IMR-90 (cell line): ENCODE results near the gene CHRNA1. TPM values are rescaled to one million over a fixed set of nuclear protein-coding genes. Genes with fewer than 3 reads are reported as not detected.
A peak's percentile ranks its signal among the peaks of the same experiment; 100 is the strongest.

Experiments used
- ATAC-seq: fragments of 200-7000 bp; cut with Tn5 transposase; 2 replicates; pipeline ENCODE4 v1.9.1; 2020; ENCODE audit warnings: low read depth, mild to moderate bottlenecking, moderate library complexity
- BruUV-seq: library from RNA; stranded (reverse); fragments of 400-500 nt; replicated peaks from 2 replicates; lab custom pipeline; 2021; lab: Mats Ljungman, UMichigan
- CTCF ChIA-PET: fragments of 300-600 bp; formaldehyde crosslinking; extraction: SDS; loops from one replicate; lab custom pipeline; 2021; ENCODE audit warnings: antibody characterized with exemption; lab: Yijun Ruan, JAX
- POLR2A ChIA-PET: fragments of 300-600 bp; sonication (Branson Sonifier 250); formaldehyde crosslinking; loops from one replicate; lab custom pipeline; 2022; ENCODE audit warnings: antibody characterized with exemption; ENCODE audit not compliant: unreplicated experiment; lab: Charles Lee
- DNase-seq: peaks from one replicate; pipeline ENCODE4 v3.0.0; 2013
- H2AFZ ChIP-seq: replicated peaks from 2 replicates; pipeline ENCODE3; 2013; ENCODE audit warnings: low read length, mild to moderate bottlenecking; ENCODE audit not compliant: poor library complexity
- H2AK5ac ChIP-seq: 2 replicates; pipeline ENCODE4 v1.6.1; 2013; ENCODE audit warnings: low read depth, low read length, inconsistent platforms
- H2AK9ac ChIP-seq: replicated peaks from 2 replicates; pipeline ENCODE3; 2013; ENCODE audit warnings: mild to moderate bottlenecking, low read depth, low read length, moderate library complexity; ENCODE audit not compliant: poor library complexity
- H2BK120ac ChIP-seq: 2 replicates; pipeline ENCODE4 v1.6.1; 2013; ENCODE audit warnings: low read depth, low read length, inconsistent platforms
- H2BK15ac ChIP-seq: 3 replicates; pipeline ENCODE4 v1.6.1; 2013; ENCODE audit warnings: low read depth, low read length, inconsistent platforms
- H2BK20ac ChIP-seq: 2 replicates; pipeline ENCODE4 v1.6.1; 2013; ENCODE audit warnings: low read depth, mild to moderate bottlenecking, inconsistent platforms, low read length, moderate library complexity
- H2BK5ac ChIP-seq: 2 replicates; pipeline ENCODE4 v1.6.1; 2013; ENCODE audit warnings: mild to moderate bottlenecking, low read depth, low read length, inconsistent platforms; ENCODE audit not compliant: poor library complexity, severe bottlenecking
- H3K14ac ChIP-seq: replicated peaks from 2 replicates; pipeline ENCODE4 v1.6.1; 2013; ENCODE audit warnings: low read depth, low read length, inconsistent platforms
- H3K18ac ChIP-seq: 2 replicates; pipeline ENCODE4 v1.6.1; 2013; ENCODE audit warnings: low read depth, low read length, control low read depth
- H3K23ac ChIP-seq: 2 replicates; pipeline ENCODE4 v1.6.1; 2013; ENCODE audit warnings: low read depth, low read length, inconsistent platforms
- H3K27ac ChIP-seq: 2 replicates; pipeline ENCODE4 v1.5.1; 2013; ENCODE audit warnings: mild to moderate bottlenecking, control low read depth, low read length; ENCODE audit not compliant: insufficient read depth
- H3K27me3 ChIP-seq: 2 replicates; pipeline ENCODE4 v1.6.1; 2013; ENCODE audit warnings: low read length; ENCODE audit not compliant: control insufficient read depth, insufficient read depth
- H3K36me3 ChIP-seq: 2 replicates; pipeline ENCODE4 v1.6.1; 2013; ENCODE audit warnings: low read length, mixed read lengths; ENCODE audit not compliant: control insufficient read depth, insufficient read depth
- H3K4ac ChIP-seq: 2 replicates; pipeline ENCODE4 v1.6.1; 2013; ENCODE audit warnings: low read depth, low read length, inconsistent platforms
- H3K4me1 ChIP-seq: 2 replicates; pipeline ENCODE4 v1.6.1; 2013; ENCODE audit warnings: low read length, mixed read lengths; ENCODE audit not compliant: control insufficient read depth, insufficient read depth
- H3K4me2 ChIP-seq: 2 replicates; pipeline ENCODE4 v1.6.1; 2013; ENCODE audit warnings: low read depth, mild to moderate bottlenecking, control low read depth, low read length, moderate library complexity
- H3K4me3 ChIP-seq: 2 replicates; pipeline ENCODE4 v1.5.1; 2013; ENCODE audit warnings: low read depth, mild to moderate bottlenecking, control low read depth, low read length, moderate library complexity; ENCODE audit not compliant: insufficient read depth
- H3K56ac ChIP-seq: 2 replicates; pipeline ENCODE4 v1.6.1; 2013; ENCODE audit warnings: low read length, inconsistent platforms; ENCODE audit not compliant: insufficient read depth; ENCODE audit errors: extremely low read depth
- H3K79me1 ChIP-seq, 2 experiments: 2 replicates each; pipeline ENCODE4 v1.6.1; 2013; ENCODE audit warnings: low read length in 2 of 2, inconsistent platforms in 1 of 2, low read depth in 1 of 2
- H3K9ac ChIP-seq: 2 replicates; pipeline ENCODE4 v1.6.1; 2013; ENCODE audit warnings: low read depth, low read length, control low read depth
- H3K9me1 ChIP-seq: 2 replicates; pipeline ENCODE4 v1.6.1; 2013; ENCODE audit warnings: low read length, inconsistent platforms; ENCODE audit not compliant: insufficient read depth
- H3K9me3 ChIP-seq: 2 replicates; pipeline ENCODE4 v1.6.1; 2013; ENCODE audit warnings: low read length; ENCODE audit not compliant: control insufficient read depth, insufficient read depth
- H4K20me1 ChIP-seq: 2 replicates; pipeline ENCODE4 v1.6.1; 2013; ENCODE audit warnings: low read length, inconsistent platforms; ENCODE audit not compliant: insufficient read depth
- H4K5ac ChIP-seq: 2 replicates; pipeline ENCODE4 v1.6.1; 2013; ENCODE audit warnings: mild to moderate bottlenecking, low read depth, low read length, control low read depth
- H4K8ac ChIP-seq, 2 experiments: 2 replicates each; pipeline ENCODE4 v1.6.1; 2013; ENCODE audit warnings: low read depth in 2 of 2, low read length in 2 of 2, control low read depth in 1 of 2, inconsistent platforms in 1 of 2
- H4K91ac ChIP-seq: 2 replicates; pipeline ENCODE4 v1.6.1; 2013; ENCODE audit warnings: low read depth, low read length, inconsistent platforms; ENCODE audit not compliant: insufficient read depth
- CEBPB ChIP-seq: IDR thresholded peaks from 2 replicates; pipeline ENCODE4 v1.6.1; 2012; ENCODE audit warnings: low read depth, low read length, improper control_type of control experiment
- POLR2A ChIP-seq: IDR thresholded peaks from 2 replicates; pipeline ENCODE4 v1.6.1; 2012; ENCODE audit warnings: mild to moderate bottlenecking, low read depth, low read length
- WGBS, 2 experiments: methylation state at CpG; one replicate each; pipeline versions ENCODE4 v1.1.5 to v1.1.7; 2013; ENCODE audit warnings: missing lambda C conversion rate in 2 of 2; ENCODE audit not compliant: insufficient read length in 1 of 2; ENCODE audit errors: extremely low coverage in 2 of 2; 5-methylcytosine and 5-hydroxymethylcytosine counted together
- dilution Hi-C: fragments of 300-500 bp; cut with HindIII; formaldehyde crosslinking; loops from one replicate; pipeline ENCODE4 v1.14.3; 2018; ENCODE audit warnings: low sequenced_read_pairs; ENCODE audit not compliant: unreplicated experiment
- in situ Hi-C: fragments of 300-500 bp; cut with MboI; formaldehyde crosslinking; loops from 3 replicates; pipeline ENCODE4 v1.14.3; 2019; ENCODE audit warnings: low sequenced_read_pairs, inconsistent platforms, mixed read lengths
- intact Hi-C: fragments of 100-400 bp; cut with micrococcal nuclease; formaldehyde crosslinking; loops from 2 replicates; pipeline ENCODE4 v1.10.0; 2022
- polyA plus RNA-seq, 3 experiments: library from polyadenylated mRNA; depleted of rRNA; stranded (reverse); fragments of >200 nt; gene quantifications; 2 replicates each; pipeline ENCODE4 v1.2.3, GENCODE V29; 2012; ENCODE audit warnings: low replicate concordance in 1 of 3
- total RNA-seq: library from RNA; depleted of rRNA; stranded (reverse); fragments of >200 nt; gene quantifications from 2 replicates; pipeline ENCODE4 v1.2.3, GENCODE V29; 2012

The CHRNA1 gene
- total and polyA plus RNA-seq, 2 of the 4 experiments (the other 2 are of a cell fraction), result 0.75 to 0.90 TPM

DNA sequence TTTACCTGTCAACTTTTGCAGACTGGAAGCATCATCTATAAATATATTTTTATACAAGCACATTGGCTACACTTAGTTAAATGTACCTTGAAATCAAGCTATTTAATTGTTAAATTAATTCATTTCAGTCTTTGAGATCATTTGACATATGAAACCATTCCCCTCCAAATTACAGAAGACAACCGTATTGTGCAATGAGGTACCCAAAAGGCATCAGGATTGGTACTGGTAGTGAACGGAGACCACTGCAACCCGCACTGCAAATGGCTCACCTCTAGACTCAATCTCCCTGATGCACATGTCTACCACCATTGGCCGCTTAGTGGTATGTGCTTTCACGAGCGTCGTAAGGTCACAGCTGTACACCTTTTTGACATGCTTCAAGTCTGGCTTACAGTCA lies 47.8 kb upstream of the CHRNA1 start:
- dilution Hi-C loops (no loop called here), in situ Hi-C loops (no loop called here), intact Hi-C loops (no loop called here)
- H2AK5ac ChIP-seq, result 0 out of 2 replicates have a peak overlapping the region, but pooled peaks have one; percentile 23
- H3K23ac ChIP-seq, result no peak overlapping the region
- no peak overlapping the region for H2BK120ac ChIP-seq
- H2AFZ ChIP-seq, result no peak overlapping the region
- no peak overlapping the region for H3K9ac ChIP-seq
- no peak overlapping the region for H3K4me3 ChIP-seq
- H3K4me1 ChIP-seq, result peaks cover 13% of the 10 kb centered on the region
- DNase-seq, result no peak
- ChIA-PET CTCF (interaction anchor here (0.8 to 2.3 kb wide), 2 partner anchors 25 to 32 kb away, joined by 4 to 5 read pairs; no protein-coding TSS in a partner anchor), POLR2A (no interaction called here)
- H2BK5ac ChIP-seq, result no peak overlapping the region
- no peak overlapping the region for H3K4ac ChIP-seq
- no peak overlapping the region for H2AK9ac ChIP-seq
- no peak overlapping the region for H3K14ac ChIP-seq
- no TSS peak for BruUV-seq
- no peak overlapping the region for H4K5ac ChIP-seq
- no peaks in the 10 kb centered on the region for H4K20me1 ChIP-seq
- no peaks in the 10 kb centered on the region for H3K27me3 ChIP-seq
- H3K79me1 ChIP-seq, result peaks cover 4 to 20% of the 10 kb centered on the region in 2 experiments; a peak in 2 of 4 replicates
- H3K9me3 ChIP-seq, result no peaks in the 10 kb centered on the region
- 93% methylated on average over 3 of the region's 7 CpGs; no CpG with 5 or more reads in 1 of the 2 experiments for WGBS, 2 experiments
- no peak overlapping the region for H3K4me2 ChIP-seq
- TF ChIP-seq POLR2A (no peak), CEBPB (peak; percentile 62)
- H3K27ac ChIP-seq, result no peak overlapping the region
- no peak overlapping the region for H2BK20ac ChIP-seq
- H2BK15ac ChIP-seq, result no peak overlapping the region
- H3K36me3 ChIP-seq, result peaks cover 14% of the 10 kb centered on the region
- no peak overlapping the region for H3K56ac ChIP-seq
- no peak for ATAC-seq
- no peak overlapping the region for H4K91ac ChIP-seq
- H3K18ac ChIP-seq, result no peak overlapping the region
- H4K8ac ChIP-seq, result 0 out of 4 replicates have a peak overlapping the region, but pooled peaks of 1 of the 2 experiments have one; percentile 32
- peaks cover 13% of the 10 kb centered on the region for H3K9me1 ChIP-seq
